Activated CD8-positive, alpha-beta T cell treated with anti-CD3 and anti-CD28 coated beads for 36 hours (primary cell): Measurements from ENCODE around the gene ASB18. TPM values are rescaled to one million over a fixed set of nuclear protein-coding genes. Genes with fewer than 3 reads are reported as not detected.

Source experiments
- ATAC-seq: fragments of 200-7000 bp; cut with Tn5 transposase; one replicate; pipeline ENCODE4 v1.10.0; 2021; ENCODE audit warnings: mild to moderate bottlenecking, moderate library complexity
- CTCF ChIA-PET: fragments of 350-600 bp; sonication (Branson Sonifier 250); formaldehyde crosslinking; loops from one replicate; lab custom pipeline; 2021; ENCODE audit warnings: antibody characterized with exemption; lab: Charles Lee
- POLR2A ChIA-PET: fragments of 350-600 bp; sonication (Branson Sonifier 250); formaldehyde crosslinking; loops from one replicate; lab custom pipeline; 2021; ENCODE audit warnings: antibody characterized with exemption; lab: Charles Lee
- DNase-seq: peaks from one replicate; pipeline ENCODE4 v3.0.0-alpha.2; 2020
- H3K27ac Mint-ChIP-seq: one replicate; pipeline ENCODE4 v1.8.0; 2021; ENCODE audit warnings: mild to moderate bottlenecking, mixed read lengths
- H3K27me3 Mint-ChIP-seq: one replicate; pipeline ENCODE4 v1.8.0; 2021; ENCODE audit warnings: mixed read lengths
- H3K36me3 Mint-ChIP-seq: one replicate; pipeline ENCODE4 v1.8.0; 2021; ENCODE audit warnings: low read depth, mixed read lengths
- H3K4me1 Mint-ChIP-seq: one replicate; pipeline ENCODE4 v1.8.0; 2021; ENCODE audit warnings: low read depth, mixed read lengths
- H3K4me3 Mint-ChIP-seq: one replicate; pipeline ENCODE4 v1.8.0; 2021; ENCODE audit warnings: mild to moderate bottlenecking, moderate library complexity, mixed read lengths
- H3K9me3 Mint-ChIP-seq: one replicate; pipeline ENCODE4 v1.8.0; 2021; ENCODE audit warnings: mixed read lengths
- intact Hi-C: fragments of 100-400 bp; cut with micrococcal nuclease; formaldehyde crosslinking; loops from one replicate; pipeline ENCODE4 v1.10.0; 2022
- total RNA-seq, 2 experiments: library from RNA; stranded (reverse); gene quantifications; one replicate each; pipeline ENCODE4 v1.2.3, GENCODE V29; 2021
- TF ChIP-seq, protein P1 (sequence below): fragments of 200-600 bp; IDR thresholded peaks from one replicate; pipeline ENCODE4 v1.8.0; 2022; ENCODE audit warnings: antibody characterized with exemption, mild to moderate bottlenecking

ASB18 gene
- total RNA-seq, 2 experiments from 2014 or later, result not detected

GRCh38 chr2:236195726-236196125 is 68.5 kb downstream of the ASB18 start:
- H3K9me3 Mint-ChIP-seq, result no peaks in the 10 kb centered on the region
- TF ChIP-seq, protein P1, sequence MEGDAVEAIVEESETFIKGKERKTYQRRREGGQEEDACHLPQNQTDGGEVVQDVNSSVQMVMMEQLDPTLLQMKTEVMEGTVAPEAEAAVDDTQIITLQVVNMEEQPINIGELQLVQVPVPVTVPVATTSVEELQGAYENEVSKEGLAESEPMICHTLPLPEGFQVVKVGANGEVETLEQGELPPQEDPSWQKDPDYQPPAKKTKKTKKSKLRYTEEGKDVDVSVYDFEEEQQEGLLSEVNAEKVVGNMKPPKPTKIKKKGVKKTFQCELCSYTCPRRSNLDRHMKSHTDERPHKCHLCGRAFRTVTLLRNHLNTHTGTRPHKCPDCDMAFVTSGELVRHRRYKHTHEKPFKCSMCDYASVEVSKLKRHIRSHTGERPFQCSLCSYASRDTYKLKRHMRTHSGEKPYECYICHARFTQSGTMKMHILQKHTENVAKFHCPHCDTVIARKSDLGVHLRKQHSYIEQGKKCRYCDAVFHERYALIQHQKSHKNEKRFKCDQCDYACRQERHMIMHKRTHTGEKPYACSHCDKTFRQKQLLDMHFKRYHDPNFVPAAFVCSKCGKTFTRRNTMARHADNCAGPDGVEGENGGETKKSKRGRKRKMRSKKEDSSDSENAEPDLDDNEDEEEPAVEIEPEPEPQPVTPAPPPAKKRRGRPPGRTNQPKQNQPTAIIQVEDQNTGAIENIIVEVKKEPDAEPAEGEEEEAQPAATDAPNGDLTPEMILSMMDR, result no peak
- no peaks in the 10 kb centered on the region for H3K27me3 Mint-ChIP-seq
- ATAC-seq (no peak), DNase-seq (no peak)
- intact Hi-C loops, result no loop called here
- ChIA-PET CTCF (no interaction called here), POLR2A (no interaction called here)
- H3K4me1 Mint-ChIP-seq, result no peaks in the 10 kb centered on the region
- H3K27ac Mint-ChIP-seq, result no peak overlapping the region
- H3K36me3 Mint-ChIP-seq, result no peaks in the 10 kb centered on the region
- H3K4me3 Mint-ChIP-seq, result no peak overlapping the region

DNA sequence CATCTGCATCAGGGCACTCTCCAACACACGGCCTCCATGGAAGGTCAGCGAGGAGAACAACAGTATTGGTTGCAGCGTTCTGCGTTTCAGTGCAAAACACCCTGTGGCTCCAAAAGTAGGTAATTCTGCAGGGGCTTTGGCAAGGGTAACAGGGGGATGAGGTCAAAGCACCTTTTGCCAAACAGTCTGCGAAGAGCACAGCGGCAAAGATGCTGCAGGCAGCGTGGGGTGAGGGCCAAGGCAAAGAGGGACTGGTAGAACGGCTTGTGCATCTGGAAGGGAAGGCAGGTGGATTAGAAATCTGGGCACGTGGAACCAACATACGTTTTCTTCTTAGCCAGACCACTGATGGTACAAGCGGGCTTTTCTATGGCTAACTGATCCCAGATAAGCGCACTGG is 69.4 kb downstream of the ASB18 start:
- ChIA-PET POLR2A (no interaction called here), CTCF (interaction anchor here (0.7 kb wide), 1 partner anchor 12 kb away, joined by 3 read pairs; no protein-coding TSS in a partner anchor)
- Mint-ChIP-seq H3K9me3 (no peaks in the 10 kb centered on the region), H3K36me3 (no peaks in the 10 kb centered on the region), H3K4me3 (no peak overlapping the region), H3K27me3 (no peaks in the 10 kb centered on the region), H3K4me1 (no peaks in the 10 kb centered on the region), H3K27ac (no peak overlapping the region)
- TF ChIP-seq, protein P1, result no peak
- ATAC-seq, result no peak
- intact Hi-C loops, result no loop called here
- DNase-seq, result no peak

- Mint-ChIP-seq H3K9me3 (no peaks in the 10 kb centered on the region), H3K27ac (no peak overlapping the region), H3K36me3 (no peaks in the 10 kb centered on the region), H3K27me3 (peaks cover 2% of the 10 kb centered on the region), H3K4me3 (no peak overlapping the region), H3K4me1 (no peaks in the 10 kb centered on the region)
- no peak for DNase-seq
- CTCF ChIA-PET, result interaction anchor here (1.1 kb wide), 1 partner anchor 256 kb away, joined by 3 read pairs; no protein-coding TSS in a partner anchor
- POLR2A ChIA-PET, result no interaction called here
- intact Hi-C loops, result no loop called here
- no peak for ATAC-seq
- TF ChIP-seq, protein P1, result no peak
These were observed 71.2 kb downstream of the ASB18 start for GRCh38 chr2:236193026-236193425.

GRCh38 chr2:236190674-236191073 is 73.5 kb downstream of the ASB18 start:
- Mint-ChIP-seq H3K36me3 (no peaks in the 10 kb centered on the region), H3K27me3 (peaks cover 8% of the 10 kb centered on the region), H3K4me1 (no peaks in the 10 kb centered on the region), H3K9me3 (no peaks in the 10 kb centered on the region), H3K4me3 (no peak overlapping the region), H3K27ac (no peak overlapping the region)
- no peak for DNase-seq
- TF ChIP-seq, protein P1, result no peak
- POLR2A ChIA-PET, result no interaction called here
- ATAC-seq, result no peak
- intact Hi-C loops, result no loop called here
- CTCF ChIA-PET, result no interaction called here

GRCh38 chr2:236184701-236185100 is 79.5 kb downstream of the ASB18 start:
- POLR2A ChIA-PET, result no interaction called here
- no peaks in the 10 kb centered on the region for H3K36me3 Mint-ChIP-seq
- H3K27ac Mint-ChIP-seq, result no peak overlapping the region
- peaks cover 2% of the 10 kb centered on the region for H3K4me1 Mint-ChIP-seq
- intact Hi-C loops, result loop anchor here (10.0 kb wide), 1 partner anchor 250 kb away; no protein-coding TSS in a partner anchor
- no peak overlapping the region for H3K4me3 Mint-ChIP-seq
- DNase-seq (no peak), ATAC-seq (no peak)
- CTCF ChIA-PET, result interaction anchor here (0.7 kb wide), 2 partner anchors 405 to 419 kb away, joined by 3 read pairs; no protein-coding TSS in a partner anchor
- H3K9me3 Mint-ChIP-seq, result peaks cover 1% of the 10 kb centered on the region
- TF ChIP-seq, protein P1, result no peak
- peaks cover 44% of the 10 kb centered on the region for H3K27me3 Mint-ChIP-seq
